Esophagus (tissue), 2 donors: ENCODE measurements around the gene GNLY. TPM values are rescaled to one million over a fixed set of nuclear protein-coding genes. Genes with fewer than 3 reads are reported as not detected.

Experiments used
- H3K27ac ChIP-seq, 2 donors: one replicate each; pipeline ENCODE4 v1.5.1; 2013; ENCODE audit warnings: low read depth in 2 of 2, mild to moderate bottlenecking in 2 of 2, inconsistent platforms in 1 of 2, low read length in 1 of 2, moderate library complexity in 1 of 2
- H3K27me3 ChIP-seq, 2 donors: one replicate each; pipeline ENCODE4 v1.6.1; 2013; ENCODE audit warnings: low read length in 2 of 2, control low read depth in 1 of 2, mild to moderate bottlenecking in 1 of 2; ENCODE audit not compliant: insufficient read depth in 2 of 2, control insufficient read depth in 1 of 2
- H3K36me3 ChIP-seq, 2 donors: one replicate each; pipeline ENCODE4 v1.6.1; 2013; ENCODE audit warnings: low read length in 1 of 2; ENCODE audit not compliant: control insufficient read depth in 2 of 2, insufficient read depth in 2 of 2
- H3K4me1 ChIP-seq, 2 donors: one replicate each; pipeline ENCODE4 v1.6.1; 2013; ENCODE audit warnings: low read length in 1 of 2; ENCODE audit not compliant: control insufficient read depth in 2 of 2, insufficient read depth in 2 of 2
- H3K4me3 ChIP-seq, 2 donors: one replicate each; pipeline ENCODE4 v1.5.1; 2013; ENCODE audit warnings: low read length in 2 of 2, mild to moderate bottlenecking in 2 of 2, low read depth in 1 of 2, moderate library complexity in 1 of 2
- H3K9me3 ChIP-seq, 2 donors: one replicate each; pipeline ENCODE4 v1.6.1; 2013; ENCODE audit warnings: mild to moderate bottlenecking in 2 of 2, low read depth in 1 of 2, low read length in 1 of 2, moderate library complexity in 1 of 2; ENCODE audit not compliant: control insufficient read depth in 2 of 2, insufficient read depth in 1 of 2
- WGBS, 2 donors: extraction: QIAGEN DNeasy Blood & Tissue Kit; methylation state at CpG; one replicate each; pipeline ENCODE4 v1.1.7; 2013; 5-methylcytosine and 5-hydroxymethylcytosine counted together
- polyA plus RNA-seq, 2 donors: library from polyadenylated mRNA; stranded (reverse); fragments of 200-250 nt; gene quantifications; one replicate each; pipeline ENCODE4 v1.2.3, GENCODE V29; 2013
- donor health status: healthy with polysubstance abuse.
- donor health status: Bipolar disorder and iron deficiency.

GNLY gene
- polyA plus RNA-seq, 2 donors: 1.2 to 1.7 TPM

DNA sequence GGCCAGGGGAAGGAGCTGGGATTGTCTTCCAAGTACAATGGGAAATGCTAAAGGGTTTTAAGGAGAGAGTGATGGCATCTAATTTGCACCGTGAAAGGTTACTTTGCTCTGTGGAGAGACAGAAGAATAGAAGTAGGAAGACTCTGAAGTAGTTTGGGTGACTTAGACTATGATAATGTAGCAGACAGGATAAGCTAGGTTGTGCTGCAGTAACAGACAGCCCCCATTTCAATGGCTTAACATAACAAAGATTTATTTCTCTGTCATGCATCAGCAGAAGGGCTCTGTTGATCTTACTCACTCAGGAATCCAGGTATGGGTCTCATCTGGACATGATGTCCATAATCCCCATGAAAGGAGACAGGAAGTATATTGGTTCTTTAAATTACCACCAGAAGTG is 26.4 kb downstream of the GNLY start:
- Histone ChIP-seq H3K9me3 (no peaks in the 10 kb centered on the region), H3K27ac (no peak overlapping the region), H3K4me3 (no peak overlapping the region), H3K27me3 (no peaks in the 10 kb centered on the region), H3K4me1 (no peaks in the 10 kb centered on the region), H3K36me3 (no peaks in the 10 kb centered on the region)
- WGBS, 2 donors: 81 to 86% methylated on average over 1 of the region's 1 CpG

DNA sequence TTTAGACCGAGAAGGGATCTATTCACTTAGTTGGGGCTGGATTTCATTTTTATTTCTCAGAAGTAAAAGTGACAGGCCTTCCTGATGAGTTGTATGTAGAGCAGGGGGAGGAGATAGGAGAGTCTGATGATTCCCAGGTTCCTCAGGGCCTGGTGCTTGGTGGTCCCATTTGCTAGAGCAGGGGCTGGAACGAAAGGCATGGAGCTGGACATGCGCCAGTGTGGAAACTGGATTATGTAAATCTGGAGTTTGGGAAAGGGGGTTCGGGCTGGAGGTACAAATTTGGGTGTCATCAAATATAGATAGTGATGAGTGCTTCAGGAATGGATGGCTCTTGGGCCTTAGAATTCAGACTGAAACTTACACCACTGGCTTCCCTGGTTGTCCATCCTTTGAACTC is 27.5 kb downstream of the GNLY start:
- no peaks in the 10 kb centered on the region for H3K4me1 ChIP-seq
- H3K27me3 ChIP-seq: no peaks in the 10 kb centered on the region
- H3K27ac ChIP-seq: no peak overlapping the region
- 88 to 89% methylated on average over 4 of the region's 4 CpGs for WGBS, 2 donors
- H3K4me3 ChIP-seq: no peak overlapping the region
- no peaks in the 10 kb centered on the region for H3K9me3 ChIP-seq
- H3K36me3 ChIP-seq: no peaks in the 10 kb centered on the region

DNA sequence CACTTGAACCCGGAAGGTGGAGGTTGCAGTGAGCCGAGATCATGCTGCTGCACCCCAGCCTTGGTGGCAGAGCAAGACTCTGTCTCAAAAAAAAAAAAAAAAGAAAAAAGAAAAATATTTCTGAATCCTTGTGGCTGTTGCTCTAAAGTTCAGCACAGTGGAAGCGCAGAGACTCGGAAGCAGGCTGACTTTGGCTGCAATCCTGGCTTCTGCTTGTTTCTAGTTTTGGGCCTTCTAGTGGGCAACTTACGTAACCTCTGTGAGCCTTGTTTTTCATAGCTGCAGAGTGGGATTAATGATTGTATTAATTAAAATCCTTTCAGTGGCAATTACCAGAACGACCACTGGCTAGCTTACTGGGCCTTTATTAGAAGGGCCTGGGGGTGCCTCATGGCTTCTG is 28.4 kb downstream of the GNLY start:
- Histone ChIP-seq H3K27ac (no peak overlapping the region), H3K4me1 (no peaks in the 10 kb centered on the region), H3K9me3 (no peaks in the 10 kb centered on the region), H3K27me3 (no peaks in the 10 kb centered on the region), H3K36me3 (no peaks in the 10 kb centered on the region), H3K4me3 (no peak overlapping the region)
- WGBS, 2 donors: 86 to 90% methylated on average over 6 of the region's 6 CpGs

DNA sequence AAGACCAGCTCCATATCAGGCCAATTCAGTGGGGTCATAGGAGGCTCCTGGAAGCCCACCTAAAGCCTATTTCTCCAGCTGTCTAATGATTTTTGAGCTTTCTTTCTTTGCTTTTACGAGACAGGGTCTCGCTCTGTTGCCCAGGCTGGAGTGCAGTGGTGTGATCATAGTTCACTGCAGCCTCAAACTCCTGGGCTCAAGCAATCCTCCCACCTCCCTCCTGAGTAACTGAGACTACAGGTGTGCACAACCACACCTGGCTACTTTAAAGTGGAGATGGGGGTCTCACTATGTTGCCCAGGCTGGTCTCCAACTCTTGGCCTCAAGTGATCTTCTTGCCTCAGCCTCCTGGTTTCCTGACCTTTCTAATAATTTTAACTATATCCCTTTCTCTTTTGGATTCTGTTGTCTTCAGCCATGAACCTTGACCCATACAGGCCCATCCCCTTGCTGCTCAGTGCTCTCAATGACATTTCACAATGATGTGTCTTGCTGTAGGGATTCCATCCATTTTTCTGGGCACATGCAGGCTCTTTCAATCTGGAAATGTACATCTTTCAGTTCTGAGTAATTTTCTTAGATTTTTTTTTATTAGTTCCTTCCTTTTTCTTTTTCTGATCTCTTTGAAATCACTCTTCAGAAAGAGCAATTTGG is 29.7 kb downstream of the GNLY start:
- Histone ChIP-seq H3K9me3 (no peaks in the 10 kb centered on the region), H3K27me3 (no peaks in the 10 kb centered on the region), H3K27ac (no peak overlapping the region), H3K4me1 (peaks cover 1 to 2% of the 10 kb centered on the region in 2 donors), H3K4me3 (no peak overlapping the region), H3K36me3 (no peaks in the 10 kb centered on the region)
- 94 to 97% methylated on average over 2 of the region's 2 CpGs for WGBS, 2 donors

DNA sequence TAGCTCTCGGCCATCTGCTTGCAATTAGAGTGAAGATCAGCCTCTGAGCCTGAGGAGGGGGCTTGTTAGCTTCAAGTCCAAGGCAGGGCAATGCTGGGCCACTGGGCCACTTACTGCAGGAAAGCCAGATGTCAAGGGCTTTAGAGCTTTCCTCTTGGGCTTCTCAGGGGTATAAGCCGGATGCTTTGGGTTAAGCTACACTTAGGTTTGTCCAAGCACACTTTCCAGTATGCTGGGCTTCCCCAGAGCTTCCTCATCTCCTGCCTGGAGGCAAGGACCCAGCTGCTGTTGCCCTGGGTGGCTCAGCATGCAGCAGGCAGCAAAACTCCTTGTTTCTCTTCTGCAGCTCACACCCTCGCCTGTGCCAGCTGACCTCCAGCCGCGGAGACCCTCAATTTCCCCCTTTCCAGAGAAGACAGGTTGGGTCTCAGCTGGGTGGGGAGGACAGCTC is 30.6 kb downstream of the GNLY start:
- no peaks in the 10 kb centered on the region for H3K9me3 ChIP-seq
- H3K27me3 ChIP-seq: no peaks in the 10 kb centered on the region
- WGBS, 2 donors: 82 to 91% methylated on average over 5 of the region's 5 CpGs
- H3K4me3 ChIP-seq: no peak overlapping the region
- no peaks in the 10 kb centered on the region for H3K36me3 ChIP-seq
- H3K4me1 ChIP-seq: peaks cover 2% of the 10 kb centered on the region in 2 donors
- H3K27ac ChIP-seq: no peak overlapping the region

DNA sequence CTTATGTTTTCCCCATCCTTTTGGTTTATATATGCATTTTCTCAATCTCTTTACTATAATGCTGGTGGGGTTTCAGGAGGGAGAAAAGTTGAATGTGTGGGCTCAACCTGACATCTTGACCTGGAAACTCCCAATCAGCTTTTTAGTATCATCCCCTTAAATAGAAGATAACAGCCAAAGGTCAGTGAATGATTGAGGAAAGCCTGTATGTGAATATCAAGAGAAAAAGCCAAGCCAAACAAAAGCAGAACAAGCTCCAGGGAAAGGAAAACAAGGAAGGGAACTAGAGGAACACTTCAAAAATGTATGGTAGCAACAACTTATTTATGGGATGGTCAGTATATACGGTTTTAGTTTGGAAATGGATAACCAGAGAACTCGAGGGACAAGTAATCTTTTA is 31.3 kb downstream of the GNLY start:
- Histone ChIP-seq H3K36me3 (no peaks in the 10 kb centered on the region), H3K27me3 (no peaks in the 10 kb centered on the region), H3K4me1 (peaks cover 2% of the 10 kb centered on the region in 2 donors), H3K27ac (no peak overlapping the region), H3K4me3 (no peak overlapping the region), H3K9me3 (no peaks in the 10 kb centered on the region)
- 58 to 59% methylated on average over 2 of the region's 2 CpGs for WGBS, 2 donors

DNA sequence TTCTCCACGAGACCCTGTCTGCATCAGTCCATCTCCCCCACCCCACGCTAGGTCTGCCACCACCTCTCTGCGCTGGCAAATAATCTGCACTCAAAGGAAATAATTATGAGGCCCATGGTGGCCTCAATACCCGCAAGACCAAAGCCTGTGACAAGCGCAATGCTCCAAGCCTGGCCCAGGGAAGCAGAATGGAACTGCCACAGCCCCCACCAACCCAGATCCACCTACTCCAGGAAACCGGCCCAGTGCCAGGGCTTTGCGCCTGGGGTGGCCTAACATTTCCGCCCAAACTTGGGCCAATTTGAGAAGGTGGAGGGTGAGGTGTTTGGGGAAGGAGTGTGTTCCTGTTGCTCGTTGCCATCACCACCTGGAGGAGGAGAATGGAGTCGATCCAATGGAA is 33.6 kb downstream of the GNLY start:
- no peaks in the 10 kb centered on the region for H3K36me3 ChIP-seq
- H3K4me3 ChIP-seq: no peak overlapping the region
- 68 to 72% methylated on average over 10 of the region's 10 CpGs for WGBS, 2 donors
- no peak overlapping the region for H3K27ac ChIP-seq
- H3K4me1 ChIP-seq: peaks cover 2% of the 10 kb centered on the region in 2 donors
- no peaks in the 10 kb centered on the region for H3K27me3 ChIP-seq
- no peaks in the 10 kb centered on the region for H3K9me3 ChIP-seq

DNA sequence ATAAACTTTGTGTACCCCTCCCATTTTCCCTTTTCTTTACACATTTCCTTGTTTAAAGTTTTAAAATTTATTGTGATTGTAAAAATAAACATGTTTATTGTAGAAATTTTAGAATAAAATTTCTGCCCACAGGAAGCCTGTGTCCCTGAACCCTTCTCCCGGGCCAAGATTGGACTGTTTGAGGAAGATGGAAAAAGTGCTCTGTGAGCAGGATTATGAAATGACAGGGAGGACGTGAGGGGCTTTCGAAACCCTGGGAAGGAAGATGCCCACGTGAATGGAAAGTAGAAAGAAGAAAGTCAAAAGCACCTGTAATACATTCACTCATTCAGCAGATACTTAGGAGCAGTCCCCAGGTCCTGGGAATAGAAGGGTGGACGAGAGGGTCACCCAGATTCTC is 34.2 kb downstream of the GNLY start:
- no peak overlapping the region for H3K4me3 ChIP-seq
- H3K27ac ChIP-seq: no peak overlapping the region
- peaks cover 2% of the 10 kb centered on the region in 2 donors for H3K4me1 ChIP-seq
- H3K36me3 ChIP-seq: no peaks in the 10 kb centered on the region
- H3K9me3 ChIP-seq: no peaks in the 10 kb centered on the region
- 64 to 70% methylated on average over 5 of the region's 5 CpGs for WGBS, 2 donors
- H3K27me3 ChIP-seq: no peaks in the 10 kb centered on the region

DNA sequence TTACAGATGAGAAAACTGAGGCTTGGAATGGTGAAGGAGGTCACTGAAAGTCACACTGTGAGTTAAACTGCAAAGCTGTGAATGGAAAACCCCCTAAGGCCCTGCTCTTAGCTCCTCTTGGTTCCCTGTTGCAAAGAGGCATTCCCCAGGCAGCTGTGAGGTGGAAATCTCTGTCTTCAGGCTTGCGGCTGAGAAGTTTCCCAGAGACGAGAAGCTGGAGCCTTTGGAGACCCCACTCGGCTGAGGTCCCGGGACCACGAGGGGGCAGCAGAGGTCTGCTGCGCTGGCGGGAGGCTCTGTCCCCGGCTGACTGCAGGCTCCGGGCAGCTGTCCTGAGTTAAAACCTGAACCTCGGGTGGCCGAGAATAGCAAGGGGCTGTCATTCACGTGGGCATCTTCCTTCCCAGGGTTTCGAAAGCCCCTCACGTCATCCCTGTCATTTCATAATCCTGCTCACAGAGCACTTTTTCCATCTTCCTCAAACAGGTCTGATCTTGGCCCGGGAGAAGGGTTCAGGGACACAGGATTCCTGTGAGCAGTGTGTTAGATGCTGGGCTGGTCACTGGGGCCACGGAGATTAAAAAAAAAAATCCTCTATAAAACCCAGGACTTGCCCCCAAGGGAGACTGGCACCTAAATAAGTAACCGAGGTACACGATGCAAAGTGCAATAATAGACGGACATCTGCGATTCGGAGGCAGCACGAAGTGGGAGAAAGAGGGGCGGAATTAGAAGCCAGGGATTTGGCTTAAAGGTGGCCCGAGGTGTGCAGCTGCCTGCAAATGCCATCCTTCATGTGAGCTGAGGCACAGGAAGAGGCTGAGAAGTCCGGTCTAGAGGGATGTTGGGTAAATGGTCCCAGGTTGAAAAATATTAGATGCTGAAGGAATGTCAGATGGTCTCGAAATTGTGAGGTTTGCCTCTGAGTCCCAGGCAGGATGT is 35.0 kb downstream of the GNLY start:
- peaks cover 2% of the 10 kb centered on the region in 2 donors for H3K4me1 ChIP-seq
- H3K36me3 ChIP-seq: no peaks in the 10 kb centered on the region
- H3K4me3 ChIP-seq: no peak overlapping the region
- no peaks in the 10 kb centered on the region for H3K27me3 ChIP-seq
- 36% methylated on average over 26 of the region's 26 CpGs for WGBS, 2 donors
- no peak overlapping the region for H3K27ac ChIP-seq
- no peaks in the 10 kb centered on the region for H3K9me3 ChIP-seq
